HCT116 (cell line): Measurements from ENCODE around the gene LMCD1. TPM values are rescaled to one million over a fixed set of nuclear protein-coding genes. Genes with fewer than 3 reads are reported as not detected.

Source experiments
- ATAC-seq: fragments of 200-7000 bp; cut with Tn5 transposase; 2 replicates; pipeline ENCODE4 v1.9.1; 2020; ENCODE audit warnings: mild to moderate bottlenecking, moderate library complexity
- BruUV-seq: library from RNA; stranded (reverse); fragments of 400-500 nt; replicated peaks from 2 replicates; lab custom pipeline; 2021; lab: Mats Ljungman, UMichigan
- CTCF ChIA-PET: fragments of 300-600 bp; sonication (Branson Sonifier 250); formaldehyde crosslinking; loops from one replicate; lab custom pipeline; 2021; ENCODE audit warnings: antibody characterized with exemption; lab: Charles Lee
- POLR2A ChIA-PET: fragments of 300-600, 350-600 bp; sonication (Branson Sonifier 250); formaldehyde crosslinking; loops from one replicate; lab custom pipeline; 2021; ENCODE audit warnings: antibody characterized with exemption; lab: Charles Lee
- RAD21 ChIA-PET, 2 experiments: fragments of 300-600 bp; sonication (Branson Sonifier 250); formaldehyde crosslinking; loops; one replicate each; lab custom pipeline; 2023; ENCODE audit warnings: low total read pairs in 2 of 2; ENCODE audit not compliant: uncharacterized antibody in 2 of 2, unreplicated experiment in 2 of 2, low non-redundant PET in 1 of 2; lab: Charles Lee
- DNase-seq: peaks from one replicate; pipeline ENCODE4 v3.0.0-alpha.2; 2010; ENCODE audit warnings: low read depth, low spot score
- H2AFZ ChIP-seq: fragments of 200-600 bp; shearing (Covaris generic), sonication (generic); 2 replicates; pipeline ENCODE4 v1.6.1; 2017; ENCODE audit warnings: low read depth, mixed run types, mixed read lengths, antibody characterized with exemption, low read length; ENCODE audit not compliant: poor library complexity, severe bottlenecking
- H3K27ac ChIP-seq: 2 replicates; pipeline ENCODE4 v1.5.1; 2012; ENCODE audit warnings: low read depth, low read length
- H3K27me3 ChIP-seq: fragments of 200-600 bp; sonication (generic); 2 replicates; pipeline ENCODE4 v1.6.1; 2016; ENCODE audit warnings: mixed run types, low read length, mixed read lengths; ENCODE audit not compliant: insufficient read depth
- H3K36me3 ChIP-seq, 2 experiments: fragments of 200-500 bp in 1 of 2; fragments of 200-600 bp in 1 of 2; sonication (Bioruptor generic) in 1 of 2; sonication (generic) in 1 of 2; 2 replicates each; pipeline versions ENCODE4 v1.5.1 to v1.6.1; 2014 to 2016; ENCODE audit warnings: low read length in 2 of 2, inconsistent platforms in 1 of 2, mixed read lengths in 1 of 2, mixed run types in 1 of 2; ENCODE audit not compliant: insufficient read depth in 2 of 2, control insufficient read depth in 1 of 2
- H3K4me1 ChIP-seq, 2 experiments: fragments of 200-600 bp in 1 of 2; sonication (generic) in 1 of 2; 2 replicates each; pipeline versions ENCODE4 v1.5.1 to v1.6.1; 2012 to 2017; ENCODE audit warnings: low read length in 2 of 2, inconsistent platforms in 1 of 2, mild to moderate bottlenecking in 1 of 2, mixed read lengths in 1 of 2, mixed run types in 1 of 2, moderate library complexity in 1 of 2; ENCODE audit not compliant: insufficient read depth in 2 of 2, control insufficient read depth in 1 of 2
- H3K4me2 ChIP-seq: fragments of 200-600 bp; sonication (generic); 2 replicates; pipeline ENCODE4 v1.6.1; 2017; ENCODE audit warnings: mixed run types, low read length, mixed read lengths
- H3K4me3 ChIP-seq, 2 experiments: fragments of 200-600 bp in 1 of 2; sonication (generic) in 1 of 2; replicated peaks in 1 of 2; 2 replicates each; pipeline ENCODE4 v1.5.1; 2011 to 2016; ENCODE audit warnings: low read length in 2 of 2, control low read depth in 1 of 2, low read depth in 1 of 2, mild to moderate bottlenecking in 1 of 2, mixed read lengths in 1 of 2, mixed run types in 1 of 2
- H3K79me2 ChIP-seq: fragments of 200-600 bp; sonication (generic); 2 replicates; pipeline ENCODE4 v1.6.1; 2017; ENCODE audit warnings: mild to moderate bottlenecking, mixed run types, low read length, moderate library complexity, mixed read lengths; ENCODE audit not compliant: insufficient read depth
- H3K9ac ChIP-seq: fragments of 200-600 bp; sonication (generic); 2 replicates; pipeline ENCODE4 v1.6.1; 2016; ENCODE audit warnings: low read length, mixed read lengths
- H3K9me2 ChIP-seq: fragments of 200-600 bp; sonication (generic), shearing (Covaris generic); 2 replicates; pipeline ENCODE4 v1.6.1; 2017; ENCODE audit warnings: mixed run types, mild to moderate bottlenecking, moderate library complexity; ENCODE audit not compliant: insufficient read depth
- H3K9me3 ChIP-seq, 2 experiments: fragments of 200-500 bp in 1 of 2; fragments of 200-600 bp in 1 of 2; sonication (Bioruptor generic) in 1 of 2; sonication (generic) in 1 of 2; 2 replicates each; pipeline ENCODE4 v1.6.1; 2014 to 2017; ENCODE audit warnings: low read length in 2 of 2, mixed read lengths in 2 of 2, inconsistent platforms in 1 of 2, low read depth in 1 of 2, mild to moderate bottlenecking in 1 of 2, mixed run types in 1 of 2, moderate library complexity in 1 of 2; ENCODE audit not compliant: control insufficient read depth in 1 of 2, insufficient read depth in 1 of 2
- H4K20me1 ChIP-seq: fragments of 200-600 bp; sonication (generic), shearing (Covaris generic); 2 replicates; pipeline ENCODE4 v1.6.1; 2017; ENCODE audit warnings: mixed run types, mild to moderate bottlenecking, moderate library complexity; ENCODE audit not compliant: insufficient read depth
- ATF3 ChIP-seq: IDR thresholded peaks from 2 replicates; pipeline ENCODE4 v1.6.1; 2012
- CBX3 ChIP-seq: IDR thresholded peaks from 2 replicates; pipeline ENCODE4 v1.6.1; 2012; ENCODE audit warnings: low read depth
- CEBPB ChIP-seq: IDR thresholded peaks from 2 replicates; pipeline ENCODE4 v1.6.1; 2012; ENCODE audit warnings: low read depth
- EGR1 ChIP-seq: IDR thresholded peaks from 2 replicates; pipeline ENCODE4 v1.6.1; 2012; ENCODE audit warnings: low read depth
- ELF1 ChIP-seq: IDR thresholded peaks from 2 replicates; pipeline ENCODE4 v1.6.1; 2012; ENCODE audit warnings: low read depth, borderline replicate concordance
- EZH2 ChIP-seq: fragments of 200-600 bp; sonication (generic); IDR thresholded peaks from 2 replicates; pipeline ENCODE4 v1.6.1; 2017; ENCODE audit warnings: antibody characterized with exemption, mixed run types
- FOSL1 ChIP-seq: IDR thresholded peaks from 2 replicates; pipeline ENCODE4 v1.6.1; 2012; ENCODE audit warnings: low read depth
- POLR2A ChIP-seq: IDR thresholded peaks from 2 replicates; pipeline ENCODE4 v1.7.0; 2011; ENCODE audit warnings: borderline replicate concordance; ENCODE audit not compliant: insufficient read depth, insufficient read length; ENCODE audit errors: extremely low read depth
- POLR2AphosphoS5 ChIP-seq: IDR thresholded peaks from 2 replicates; pipeline ENCODE4 v1.6.1; 2011; ENCODE audit warnings: mild to moderate bottlenecking, low read depth, low read length, moderate library complexity
- RAD21 ChIP-seq: IDR thresholded peaks from 2 replicates; pipeline ENCODE4 v1.6.1; 2012; ENCODE audit warnings: low read depth, mild to moderate bottlenecking
- REST ChIP-seq: IDR thresholded peaks from 2 replicates; pipeline ENCODE4 v1.6.1; 2012; ENCODE audit warnings: low read depth
- intact Hi-C: fragments of 100-400 bp; cut with micrococcal nuclease; formaldehyde crosslinking; loops from 2 replicates; pipeline ENCODE4 v1.10.0; 2022
- total RNA-seq: library from RNA; stranded (reverse); gene quantifications from one replicate; pipeline ENCODE4 v1.2.1, GENCODE V29; 2021; ENCODE audit not compliant: unreplicated experiment

LMCD1 gene
- total RNA-seq, 1 experiment from 2014 or later, result 4.6 TPM

GRCh38 chr3:8481380-8481779, 20.2 kb upstream of the LMCD1 start:
- ChIA-PET RAD21 (no interaction called here), POLR2A (no interaction called here), CTCF (no interaction called here)
- H4K20me1 ChIP-seq, result no peaks in the 10 kb centered on the region
- H3K79me2 ChIP-seq, result no peaks in the 10 kb centered on the region
- H3K27me3 ChIP-seq, result no peaks in the 10 kb centered on the region
- BruUV-seq, result no TSS peak
- no peak overlapping the region for H3K4me3 ChIP-seq
- H3K9me3 ChIP-seq, result no peaks in the 10 kb centered on the region
- TF ChIP-seq CBX3 (no peak), POLR2AphosphoS5 (no peak), ELF1 (no peak), EGR1 (no peak), POLR2A (no peak), REST (no peak), CEBPB (no peak), ATF3 (no peak), FOSL1 (no peak), EZH2 (no peak), RAD21 (no peak; the same call in 1 of the 2 replicates)
- H3K4me2 ChIP-seq, result no peak overlapping the region
- H3K36me3 ChIP-seq, result no peaks in the 10 kb centered on the region
- no peak overlapping the region for H3K27ac ChIP-seq
- ATAC-seq (no peak), DNase-seq (no peak)
- H3K9me2 ChIP-seq, result no peaks in the 10 kb centered on the region
- no peak overlapping the region for H3K9ac ChIP-seq
- H2AFZ ChIP-seq, result no peak overlapping the region
- H3K4me1 ChIP-seq, result no peaks in the 10 kb centered on the region
- intact Hi-C loops, result no loop called here
